Embryonic facial prominence (tissue), 1 donor: Measurements from ENCODE around the gene CACNA1A.
A peak's percentile ranks its signal among the peaks of the same experiment; 100 is the strongest.
"Not testable (repeated sequence)": the region's sequence is repeated elsewhere in the genome, so short reads cannot be mapped to it uniquely, and the experiment has no call there.

Source experiments
- DNase-seq: peaks from one replicate; pipeline ENCODE4 v3.0.0-alpha.2; 2016; ENCODE audit errors: extremely low spot score

CACNA1A gene

GRCh38 chr19:13229246-13229645, 277.0 kb downstream of the CACNA1A start:
- no peak for DNase-seq

- DNase-seq: no peak
These were observed 277.7 kb downstream of the CACNA1A start for GRCh38 chr19:13228561-13228960.

GRCh38 chr19:13226983-13227382, 279.3 kb downstream of the CACNA1A start:
- no peak for DNase-seq

GRCh38 chr19:13225973-13226865, 280.1 kb downstream of the CACNA1A start:
- no peak for DNase-seq

GRCh38 chr19:13225085-13225484, 281.2 kb downstream of the CACNA1A start:
- no peak for DNase-seq

- DNase-seq: no peak
These were observed 285.4 kb downstream of the CACNA1A start for GRCh38 chr19:13220847-13221246.

GRCh38 chr19:13215572-13216380, 290.5 kb downstream of the CACNA1A start:
- DNase-seq: no peak

- no peak for DNase-seq
These were observed 292.1 kb downstream of the CACNA1A start for GRCh38 chr19:13214036-13214730.

- no peak for DNase-seq
These were observed 293.4 kb downstream of the CACNA1A start for GRCh38 chr19:13212759-13213330.

GRCh38 chr19:13211426-13212308, 294.6 kb downstream of the CACNA1A start:
- DNase-seq: no peak

GRCh38 chr19:13210941-13211340, 295.3 kb downstream of the CACNA1A start:
- no peak for DNase-seq

GRCh38 chr19:13210339-13210775, 295.9 kb downstream of the CACNA1A start:
- DNase-seq: no peak

- DNase-seq: no peak
These were observed 296.6 kb downstream of the CACNA1A start for GRCh38 chr19:13209484-13210338.

GRCh38 chr19:13208672-13209483, 297.4 kb downstream of the CACNA1A start:
- DNase-seq: no peak

- peak; percentile 74 for DNase-seq
These were observed 298.2 kb downstream of the CACNA1A start for GRCh38 chr19:13207846-13208671.

- DNase-seq: no peak
These were observed 298.9 kb downstream of the CACNA1A start for GRCh38 chr19:13207237-13207845.

- no peak for DNase-seq
These were observed 299.7 kb downstream of the CACNA1A start for GRCh38 chr19:13206587-13206986.

- not testable (repeated sequence) for DNase-seq
These were observed 304.2 kb downstream of the CACNA1A start for GRCh38 chr19:13202112-13202511.
